Frontal cortex (tissue), 4 donors: ENCODE measurements around the gene GLT6D1. TPM values are rescaled to one million over a fixed set of nuclear protein-coding genes. Genes with fewer than 3 reads are reported as not detected.

Experiments
- DNase-seq, 2 donors: peaks; one replicate each; pipeline ENCODE4 v3.0.0; 2012; ENCODE audit warnings: low spot score in 2 of 2
- FAIRE-seq: peaks from 2 replicates; lab custom pipeline; 2012; peaks lifted over from hg19 to GRCh38; lab: Jason Lieb, UNC
- total RNA-seq: library from RNA; depleted of rRNA; stranded (reverse); fragments of >200 nt; gene quantifications from one replicate; pipeline ENCODE4 v1.2.3, GENCODE V29; 2014
- donor health status: control.
- donor health status: control.
- donor health status: control.

Gene GLT6D1
- total RNA-seq, 1 donor from 2014 or later: not detected

DNA sequence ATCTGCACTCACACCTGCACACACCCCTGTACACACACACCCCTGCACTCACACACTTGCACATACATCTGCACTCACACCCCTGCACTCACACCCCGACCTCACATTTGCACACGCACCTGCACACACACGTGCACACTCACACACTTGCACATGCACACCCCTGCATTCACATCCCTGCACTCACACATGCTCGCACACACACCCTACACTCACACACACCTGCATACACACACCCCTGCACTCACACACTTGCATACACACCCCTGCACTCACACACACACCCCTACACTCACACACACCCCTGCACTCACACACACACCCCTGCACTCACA lies 27.5 kb downstream of the GLT6D1 start:
- DNase-seq (no peak), FAIRE-seq (no peak)

DNA sequence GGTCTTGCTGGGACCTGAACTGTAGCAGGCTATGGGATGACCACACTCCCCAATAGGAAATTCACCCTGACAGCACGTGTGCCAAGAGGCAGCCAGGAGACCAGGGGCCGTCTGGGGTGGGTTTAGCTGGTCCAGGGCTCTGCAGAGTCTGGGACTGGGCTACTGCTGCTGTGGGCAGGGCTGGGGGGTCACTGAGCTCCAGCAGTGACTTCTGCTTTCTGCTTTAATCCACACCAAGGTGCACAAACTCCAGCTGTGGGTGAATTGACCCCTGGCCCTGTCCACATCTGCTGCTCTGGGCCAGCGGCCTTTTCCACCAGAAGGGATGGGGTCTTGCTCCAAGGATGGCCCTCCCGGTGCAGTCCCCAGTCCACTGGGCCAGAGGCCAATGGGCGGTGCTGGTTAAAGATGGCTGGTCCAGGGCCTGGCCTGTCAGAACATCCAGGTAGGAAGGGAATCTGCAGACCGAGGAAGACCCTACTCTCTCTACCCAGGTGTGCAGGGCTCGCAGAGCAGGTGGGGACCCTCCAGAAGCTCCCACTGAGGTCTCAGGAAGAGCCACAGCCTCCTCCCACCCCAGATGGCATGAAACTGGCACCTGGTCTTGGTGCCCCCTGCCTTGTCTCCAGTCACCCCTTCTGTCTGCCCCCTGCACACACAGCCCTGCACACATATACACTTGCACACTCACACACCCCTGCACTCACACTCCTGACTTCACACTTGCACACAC lies 28.0 kb downstream of the GLT6D1 start:
- FAIRE-seq (no peak), DNase-seq (no peak)

DNA sequence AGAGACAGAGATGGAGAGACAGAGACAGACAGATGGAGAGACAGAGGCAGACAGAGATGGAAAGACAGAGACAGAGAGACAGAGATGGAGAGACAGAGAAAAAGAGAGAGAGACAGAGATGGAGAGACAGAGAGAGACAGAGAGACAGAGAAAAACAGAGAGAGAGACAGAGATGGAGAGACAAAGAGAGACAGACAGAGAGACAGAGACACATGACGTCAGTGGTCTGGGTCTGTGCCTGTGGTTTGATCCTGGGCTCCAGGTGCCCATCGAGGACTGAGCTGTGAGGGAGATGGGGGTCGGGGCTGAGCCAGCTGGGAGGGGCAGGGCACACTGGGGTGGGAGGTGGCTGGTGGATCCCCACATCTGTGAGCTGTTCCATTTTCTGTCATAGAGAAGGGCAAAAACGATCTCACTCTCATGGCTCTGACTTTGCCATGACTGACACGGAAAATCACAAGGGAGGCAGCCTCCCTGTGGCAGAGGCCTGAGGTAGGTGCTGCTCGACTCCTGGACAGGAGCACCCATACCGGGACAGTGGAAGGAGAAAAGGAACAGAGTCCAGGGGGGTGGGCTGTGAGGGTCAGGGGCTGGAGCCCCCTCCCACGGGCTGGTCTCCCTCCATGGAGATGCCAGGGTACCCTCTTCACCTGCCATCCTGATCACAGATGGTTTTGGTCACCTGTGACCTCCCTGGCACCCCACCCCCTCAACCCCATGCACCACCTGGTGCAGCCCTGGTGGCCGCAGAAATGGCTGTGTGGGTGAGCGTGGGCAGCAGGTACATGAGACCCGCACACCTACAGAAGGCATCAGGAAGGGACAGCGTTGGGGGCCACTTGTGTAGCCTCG lies 28.8 kb downstream of the GLT6D1 start:
- FAIRE-seq: no peak
- DNase-seq: no peak

DNA sequence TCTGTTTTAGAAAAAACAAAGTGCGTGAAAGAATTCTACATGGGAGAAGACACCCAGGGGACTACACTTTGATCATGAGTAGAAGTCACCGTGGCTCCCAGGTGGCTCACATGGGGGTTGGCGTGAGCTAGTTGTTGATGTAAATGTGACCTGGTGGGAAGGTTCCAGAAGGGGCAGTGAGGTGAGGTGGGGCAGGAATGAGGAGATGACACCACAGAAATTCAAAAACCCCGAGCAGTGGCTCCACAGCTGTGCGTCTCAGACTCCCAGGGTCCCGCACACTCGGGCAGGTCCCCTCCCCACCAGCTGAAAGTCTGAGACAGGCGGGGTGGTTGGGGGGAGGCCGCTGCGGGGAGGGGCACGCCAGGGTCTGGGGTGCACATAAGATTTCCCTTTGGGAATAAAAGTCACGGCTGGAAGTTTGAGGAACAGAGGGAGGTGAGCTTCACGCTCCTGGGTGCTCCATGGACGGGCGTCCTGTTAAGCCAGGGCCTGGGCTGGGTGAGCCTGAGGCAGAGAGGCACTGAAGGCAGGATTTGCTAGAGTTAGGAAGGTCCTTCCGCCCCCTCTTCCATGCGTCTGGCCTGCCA lies 29.9 kb downstream of the GLT6D1 start:
- FAIRE-seq: no peak
- DNase-seq: no peak

DNA sequence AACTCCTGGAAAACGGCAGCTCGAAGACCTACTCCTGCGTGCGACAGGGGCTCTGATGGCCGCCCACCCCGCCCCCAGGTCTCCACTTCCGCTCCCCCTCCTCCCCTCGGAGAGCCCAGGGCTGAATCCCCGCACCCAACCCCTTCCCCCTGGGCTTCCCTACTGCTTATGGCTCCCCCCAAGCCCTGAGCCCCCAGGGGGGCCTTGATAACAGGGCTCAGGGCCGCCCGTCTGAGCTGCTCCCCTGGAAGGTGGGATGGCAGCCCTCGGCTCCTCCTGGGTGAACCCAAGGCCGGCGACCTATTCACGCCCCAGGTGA lies 30.4 kb downstream of the GLT6D1 start:
- no peak for FAIRE-seq
- DNase-seq: no peak

DNA sequence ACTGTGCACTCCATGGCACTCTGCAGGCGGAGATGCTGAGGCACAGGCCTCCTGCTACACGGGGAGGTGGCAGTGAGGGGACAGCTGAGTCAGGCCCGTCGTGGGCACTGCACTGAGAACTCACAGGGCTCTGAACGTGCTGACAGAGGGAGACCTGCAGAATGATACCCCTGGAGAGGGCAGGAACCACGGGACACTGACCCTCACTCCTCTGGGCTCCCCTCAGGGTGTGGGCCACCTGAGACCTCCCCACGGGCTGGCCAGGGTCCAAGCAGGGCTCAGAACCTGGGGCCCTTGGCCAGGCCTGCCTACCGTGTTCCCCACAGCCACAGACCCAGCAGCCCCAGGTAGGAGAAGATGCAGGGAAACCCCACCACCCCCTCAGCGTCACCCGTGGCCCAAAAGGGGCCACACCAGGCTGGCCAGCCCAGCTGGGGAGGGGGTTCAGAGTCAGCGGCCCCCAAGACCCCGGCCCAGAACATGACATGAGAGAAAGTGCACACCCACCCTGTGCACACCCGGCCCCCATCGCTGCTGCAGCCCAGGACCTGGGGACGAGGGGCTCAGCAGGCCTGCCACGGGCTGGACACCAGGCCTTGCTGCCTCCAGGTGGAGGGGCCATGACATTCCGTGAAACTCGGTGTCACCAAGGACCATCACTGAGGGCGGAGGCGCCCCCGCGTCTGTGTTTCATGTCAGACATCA lies 30.9 kb downstream of the GLT6D1 start:
- FAIRE-seq (no peak), DNase-seq (no peak)

DNA sequence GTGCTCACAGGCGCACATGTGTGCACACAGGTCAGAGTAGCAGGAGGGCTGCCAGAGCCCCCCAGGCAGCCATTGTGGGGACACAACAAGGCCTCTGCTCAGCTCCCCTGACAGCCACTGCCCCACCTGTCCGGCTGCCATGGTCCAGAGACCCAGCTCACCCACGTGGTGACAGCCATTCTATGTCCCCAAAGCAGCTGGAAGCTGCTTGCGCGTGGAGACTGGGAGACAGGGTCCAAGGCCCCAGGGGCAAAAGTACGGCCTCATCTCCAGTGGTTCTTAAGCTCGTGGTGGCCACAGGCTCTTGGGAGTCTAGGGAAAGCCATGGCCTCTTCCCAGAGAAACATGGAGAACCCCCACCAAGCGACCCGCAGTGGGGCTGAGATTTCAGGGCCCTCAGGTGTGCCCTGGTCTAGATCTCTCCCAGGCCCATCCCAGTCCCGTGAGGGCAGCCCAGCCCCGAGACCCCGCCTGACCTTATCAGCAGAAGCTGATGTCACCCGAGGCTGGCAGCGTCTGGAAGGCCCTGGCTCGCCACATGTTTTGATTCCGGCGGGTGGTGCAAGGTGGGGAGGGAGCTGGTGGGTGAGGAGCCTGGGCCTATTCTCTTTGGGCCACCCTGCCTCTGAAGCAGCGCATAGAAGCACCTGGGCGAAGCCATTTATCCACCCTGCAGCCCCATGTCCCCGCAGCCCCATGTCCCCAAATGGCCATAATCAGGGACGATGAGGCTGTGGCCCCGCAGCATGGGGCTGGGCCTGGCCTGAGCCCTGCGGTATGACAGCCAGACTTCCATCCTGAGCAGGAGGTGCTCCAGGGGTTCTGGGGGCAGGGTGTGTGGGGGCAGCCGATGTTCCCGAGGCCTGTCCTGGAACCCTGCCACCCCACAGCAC lies 31.7 kb downstream of the GLT6D1 start:
- DNase-seq: no peak
- FAIRE-seq: no peak

DNA sequence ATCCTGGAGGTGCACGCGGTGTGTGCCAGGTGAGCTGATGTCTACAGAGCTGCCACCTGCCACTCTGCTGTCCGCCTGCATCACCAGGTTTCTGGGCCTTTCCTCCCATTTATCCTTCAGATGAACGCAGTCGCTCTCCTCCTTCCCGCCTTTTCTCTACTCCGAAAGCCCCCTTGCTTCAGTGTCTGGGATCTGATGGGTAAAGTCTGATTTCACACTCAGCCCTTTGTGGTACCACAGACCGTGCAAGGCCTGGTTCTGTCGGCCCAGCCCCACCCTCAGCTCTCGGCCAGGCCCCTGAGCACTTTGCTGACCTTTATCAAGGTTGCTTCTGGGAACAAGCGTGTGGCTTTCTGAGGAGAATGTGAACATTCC lies 32.5 kb downstream of the GLT6D1 start:
- DNase-seq (no peak), FAIRE-seq (no peak)

DNA sequence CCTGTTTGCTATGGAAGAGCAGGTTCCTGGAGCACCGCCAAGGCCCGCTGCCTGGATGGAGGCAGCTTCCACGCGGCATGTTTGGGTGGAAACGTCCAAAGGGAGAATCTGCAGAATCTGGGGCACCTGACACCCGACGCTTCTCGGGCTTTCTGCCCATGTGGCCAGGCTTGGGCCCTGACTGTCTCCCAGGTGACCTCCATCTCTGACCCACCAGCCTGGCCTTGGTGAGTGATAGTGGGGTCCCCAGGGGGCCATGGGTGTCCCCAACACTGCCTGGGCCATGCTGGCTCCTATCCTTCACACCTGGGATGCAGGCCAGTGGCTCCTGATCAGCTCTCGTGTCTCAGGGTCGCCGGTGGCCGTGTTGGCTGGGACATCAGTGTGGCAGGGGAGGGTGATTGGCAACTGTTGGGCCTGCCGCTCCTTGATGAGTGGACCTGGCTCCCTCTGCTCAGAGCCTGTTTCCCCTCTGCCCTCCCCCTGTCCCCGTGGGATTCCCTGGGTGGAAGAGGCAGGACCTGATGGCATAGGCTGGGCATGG lies 34.0 kb downstream of the GLT6D1 start:
- FAIRE-seq: no peak
- no peak for DNase-seq

DNA sequence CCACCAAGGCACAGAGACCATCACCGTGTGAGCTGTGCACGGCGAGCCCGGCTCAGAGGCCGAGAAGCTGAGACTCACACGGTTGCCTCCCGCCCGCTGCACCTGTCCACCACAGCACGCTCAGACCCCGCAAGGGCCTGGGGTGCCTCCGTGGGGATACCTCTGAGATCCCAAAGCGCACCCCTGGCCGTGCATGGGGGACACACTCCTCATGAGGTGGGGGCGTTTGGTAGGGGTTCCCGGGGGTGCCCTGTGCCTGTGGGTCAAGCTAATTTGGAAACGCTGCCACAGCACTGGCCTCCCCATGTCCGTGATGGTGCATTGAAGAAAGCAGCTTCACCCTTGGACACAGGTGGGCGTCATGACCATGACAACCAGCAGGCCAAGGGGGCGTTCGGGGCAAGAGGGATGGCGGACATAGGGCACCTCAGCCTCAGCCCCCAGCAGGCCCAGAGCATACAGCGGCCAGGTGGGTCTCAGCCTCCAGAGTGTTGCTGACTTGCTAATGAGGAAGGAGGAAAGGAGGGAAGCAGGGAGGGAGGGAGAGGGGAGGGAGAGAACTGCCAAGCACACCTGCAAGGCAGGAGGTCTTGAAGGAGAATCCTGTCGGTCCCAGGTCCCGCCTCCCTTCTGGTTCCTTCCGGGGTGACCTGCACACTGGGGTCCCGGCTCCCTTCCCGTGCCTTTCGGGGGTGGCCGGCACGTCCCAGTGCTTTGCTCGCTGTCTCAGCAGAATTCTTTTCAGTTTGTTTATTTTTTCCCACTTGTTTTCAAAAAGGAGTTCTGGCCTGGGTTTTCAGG lies 34.7 kb downstream of the GLT6D1 start:
- no peak for FAIRE-seq
- no peak for DNase-seq

DNA sequence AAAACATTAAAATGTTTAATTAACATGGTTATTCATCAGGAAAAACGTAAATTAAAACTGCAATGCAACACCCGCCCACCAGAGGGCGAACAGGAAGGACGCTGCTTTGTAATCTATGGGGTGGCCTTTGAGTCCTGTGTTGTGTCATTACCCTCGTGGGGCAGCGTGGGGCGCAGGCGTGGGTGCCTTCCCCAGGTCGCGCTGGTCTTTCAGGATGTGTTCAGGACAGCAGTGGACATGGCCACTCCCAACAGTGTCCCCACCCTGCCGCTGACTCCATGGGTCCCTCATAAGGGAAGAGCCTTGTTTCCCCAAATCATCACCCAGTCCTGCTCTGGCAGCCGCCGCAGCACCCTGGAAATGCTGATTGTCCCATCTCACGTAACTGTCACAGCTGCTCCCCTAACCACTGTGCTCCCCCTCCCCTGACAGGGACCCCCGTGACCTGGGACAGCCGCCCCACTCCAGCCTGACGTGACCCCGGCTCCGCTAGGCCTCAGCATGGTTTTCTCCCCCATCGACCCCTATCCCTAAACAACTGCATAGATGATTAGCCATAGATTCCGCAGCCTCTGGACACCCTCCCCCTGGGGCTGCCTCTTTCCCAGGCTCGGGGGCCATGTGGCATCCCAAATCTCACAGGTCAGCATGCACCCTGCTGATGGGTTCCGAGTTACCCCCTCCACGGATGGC lies 36.4 kb downstream of the GLT6D1 start:
- FAIRE-seq: no peak

DNA sequence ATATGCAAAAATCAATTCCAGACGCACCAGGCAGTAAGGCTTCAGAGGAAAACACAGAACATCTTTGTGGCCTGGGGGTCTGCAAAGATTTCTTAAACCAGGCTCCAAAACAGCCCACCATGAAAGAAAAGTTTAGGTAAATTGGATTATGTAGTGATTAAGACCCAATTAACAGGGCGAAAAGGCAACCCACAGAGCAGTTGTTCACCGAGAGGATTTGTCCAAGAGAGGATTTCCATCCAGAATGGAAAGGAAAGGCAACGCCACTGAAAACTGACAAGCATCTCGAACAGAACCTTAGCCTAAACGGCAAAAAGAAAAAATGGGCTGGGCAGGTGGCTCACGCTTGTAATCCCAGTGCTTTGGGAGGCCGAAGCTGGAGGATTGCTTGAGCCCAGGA lies 37.4 kb downstream of the GLT6D1 start:
- DNase-seq (no peak), FAIRE-seq (no peak)

More for the DNA sequence above, 36.4 kb downstream of the GLT6D1 start:
- no peak for DNase-seq

DNA sequence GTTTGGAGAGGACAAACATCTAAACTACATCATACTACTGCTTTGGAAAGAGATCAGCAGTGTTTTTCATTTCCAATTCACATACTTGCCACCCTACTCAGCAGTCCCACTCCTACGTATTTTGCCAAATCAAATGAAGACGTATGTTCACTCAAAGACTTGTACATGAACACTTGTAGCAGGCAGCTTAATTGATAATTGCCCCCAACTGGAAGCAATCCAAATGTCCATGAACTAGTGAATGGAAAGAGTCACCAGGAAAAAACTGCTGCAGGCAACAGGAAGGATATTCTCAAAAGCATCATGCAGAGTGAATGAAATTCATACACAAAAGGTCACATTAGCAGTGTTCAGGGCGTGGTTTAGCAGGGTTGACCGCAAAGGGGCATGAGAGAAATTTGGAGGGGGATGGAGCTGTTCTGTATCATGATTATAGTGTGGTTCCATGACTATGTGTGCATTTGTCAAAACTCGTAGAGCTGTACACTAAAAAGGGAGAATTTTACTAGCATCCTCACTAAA lies 39.0 kb downstream of the GLT6D1 start:
- DNase-seq (no peak), FAIRE-seq (no peak)

DNA sequence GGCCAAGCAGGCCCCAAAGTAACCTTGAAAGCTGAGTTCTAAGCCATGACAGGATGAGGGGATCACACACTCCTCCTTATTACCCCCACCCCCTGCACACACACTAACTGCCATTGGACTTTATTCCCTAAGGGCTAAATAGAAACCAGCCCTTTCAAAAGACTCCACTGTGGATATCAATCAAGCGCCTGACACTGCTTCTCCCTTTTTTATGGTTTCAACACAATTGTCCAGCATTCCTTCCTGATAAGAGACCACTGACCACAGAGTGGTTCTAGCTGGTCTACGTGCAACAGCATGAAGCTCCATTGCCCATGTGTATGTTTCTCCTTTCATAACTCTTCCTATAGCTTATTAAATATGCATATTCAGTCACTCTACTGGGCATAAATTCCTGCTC lies 43.1 kb downstream of the GLT6D1 start:
- FAIRE-seq (no peak), DNase-seq (no peak)

DNA sequence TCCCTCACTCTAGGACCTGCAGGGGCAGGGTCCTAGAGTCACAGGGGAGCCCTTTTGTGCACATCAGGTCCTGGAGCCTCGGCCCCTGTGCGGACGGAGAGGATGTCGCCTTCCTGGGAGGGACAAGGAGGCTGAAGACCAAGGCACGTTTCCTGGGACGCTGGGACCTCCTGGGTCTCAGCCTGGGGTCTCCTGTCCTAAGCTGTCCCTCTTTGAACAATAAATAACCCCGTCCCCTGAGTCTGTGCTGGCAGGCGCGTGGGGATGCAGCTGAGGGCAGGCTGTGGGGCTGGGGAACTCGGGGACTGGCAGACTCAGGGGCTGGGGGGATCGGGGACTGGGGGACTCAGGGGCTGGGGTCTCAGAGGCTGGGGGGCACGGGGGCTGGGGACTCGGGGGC lies 46.7 kb downstream of the GLT6D1 start:
- no peak for FAIRE-seq
- no peak for DNase-seq

DNA sequence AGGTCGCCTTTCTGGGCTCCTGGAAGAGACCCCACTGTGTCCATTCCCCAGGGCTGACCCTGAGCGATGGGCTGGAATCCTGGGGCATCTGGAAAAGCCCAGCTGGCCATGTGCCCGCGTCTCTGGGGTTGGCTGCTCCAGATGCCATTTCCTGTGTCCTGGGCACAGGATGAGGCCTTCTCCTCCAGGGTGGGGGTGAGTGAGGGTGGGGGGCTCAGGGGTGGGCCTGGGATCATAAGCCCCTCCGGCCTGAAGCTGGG lies 47.1 kb downstream of the GLT6D1 start:
- DNase-seq (no peak), FAIRE-seq (no peak)

DNA sequence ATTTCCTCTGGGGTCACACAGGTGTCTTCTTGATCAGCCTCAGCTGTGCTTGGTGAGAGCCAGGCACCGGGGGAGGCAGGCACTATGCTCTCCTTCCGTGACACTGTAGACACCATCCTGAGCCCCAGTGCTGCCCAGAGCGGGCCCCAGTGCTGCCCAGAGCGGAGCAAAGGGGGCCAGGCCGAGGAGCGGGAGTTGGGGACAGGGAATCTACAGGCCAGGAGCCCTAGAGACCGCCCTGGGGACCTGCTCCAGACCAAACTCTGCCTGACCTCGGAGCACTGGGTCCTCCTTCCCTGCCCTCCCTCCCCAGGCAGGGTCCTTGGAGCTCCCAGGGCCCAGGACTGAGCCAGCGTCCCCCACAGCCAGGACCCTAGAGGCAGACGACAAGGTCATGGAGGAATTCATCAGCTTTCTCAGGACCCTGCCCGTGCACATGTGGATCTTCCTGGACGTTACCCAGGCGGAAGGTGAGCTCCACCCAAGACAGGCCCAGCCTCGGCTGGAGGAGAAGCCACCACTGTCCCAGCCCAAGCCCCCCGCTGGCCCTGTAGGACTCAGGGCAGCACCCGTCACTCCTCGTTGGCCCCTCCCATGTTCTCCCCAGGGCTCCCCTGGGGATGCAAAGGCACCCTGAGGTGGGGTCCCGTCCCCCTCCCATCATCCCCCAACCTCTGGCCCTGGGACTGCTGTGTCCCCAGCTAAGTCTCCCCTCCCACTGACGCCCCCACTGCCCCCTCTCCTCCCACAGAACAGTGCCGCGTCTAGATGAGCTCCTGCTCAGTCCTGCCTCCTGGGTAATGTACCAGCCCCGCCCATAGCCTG lies 47.6 kb downstream of the GLT6D1 start:
- FAIRE-seq (no peak), DNase-seq (no peak)
